Measurements from ENCODE around the gene DNAH3. TPM values are rescaled to one million over a fixed set of nuclear protein-coding genes. Genes with fewer than 3 reads are reported as not detected.

Gene DNAH3
- total RNA-seq, 1 experiment from 2014 or later: 0.15 TPM

DNA sequence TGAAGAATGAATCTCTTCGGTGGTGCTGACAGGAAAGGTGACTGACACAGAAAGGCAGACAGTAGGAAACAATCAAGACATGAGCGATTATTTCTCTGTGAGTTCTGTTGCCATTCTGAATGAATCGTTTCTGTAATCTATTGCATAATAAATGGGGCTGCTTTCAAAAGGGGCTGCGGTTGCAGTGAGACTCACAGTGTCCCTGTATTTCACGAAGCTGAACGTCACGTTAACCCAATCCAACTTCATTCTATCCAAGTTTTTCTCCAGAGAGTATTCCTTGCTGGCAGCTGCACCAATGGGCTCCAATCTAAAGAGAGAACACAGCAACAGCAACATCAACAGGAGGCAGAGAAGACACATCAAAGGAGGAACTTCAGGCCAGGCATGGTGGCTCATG, 75.4 kb downstream of the DNAH3 start:
- no peak overlapping the region for H3K9ac ChIP-seq (ENCODE audit: low read length)
- H3K4me2 ChIP-seq (ENCODE audit: low read length): no peak overlapping the region
- H3K79me2 ChIP-seq (ENCODE audit: insufficient read depth, low read length): no peaks in the 10 kb centered on the region
- DNase-seq (ENCODE audit: low read depth, low spot score) (no peak), ATAC-seq (no peak)
- H4K20me1 ChIP-seq (ENCODE audit: insufficient read depth): no peaks in the 10 kb centered on the region
- intact Hi-C loops (cut with micrococcal nuclease): no loop called here
- RAD21 ChIA-PET (ENCODE audit: low non-redundant PET in 1 of 2, low total read pairs in 2 of 2, uncharacterized antibody in 2 of 2, unreplicated experiment in 2 of 2): no interaction called here
- no peaks in the 10 kb centered on the region for H3K4me1 ChIP-seq (ENCODE audit: control insufficient read depth in 1 of 2, insufficient read depth in 2 of 2, low read length in 2 of 2)
- no TSS peak for BruUV-seq (replicated peaks)
- POLR2A ChIA-PET: no interaction called here
- no peaks in the 10 kb centered on the region for H3K27me3 ChIP-seq (ENCODE audit: insufficient read depth, low read length)
- no peak overlapping the region for H3K27ac ChIP-seq (ENCODE audit: low read depth, low read length)
- CTCF ChIA-PET: interaction anchor here (1.4 kb wide), 1 partner anchor 225 kb away, joined by 4 read pairs; no protein-coding TSS in a partner anchor
- no peaks in the 10 kb centered on the region for H3K9me2 ChIP-seq (ENCODE audit: insufficient read depth)
- H3K36me3 ChIP-seq (ENCODE audit: control insufficient read depth in 1 of 2, insufficient read depth in 2 of 2, low read length in 2 of 2): no peaks in the 10 kb centered on the region
- H2AFZ ChIP-seq (ENCODE audit: low read depth, low read length, poor library complexity, severe bottlenecking): no peak overlapping the region
- no peaks in the 10 kb centered on the region for H3K9me3 ChIP-seq (ENCODE audit: control insufficient read depth in 1 of 2, insufficient read depth in 1 of 2, low read depth in 1 of 2, low read length in 2 of 2)
- TF ChIP-seq SIN3A (IDR thresholded peaks at IDR 0.05; ENCODE audit: low read depth): no peak
- TF ChIP-seq POLR2AphosphoS5 (IDR thresholded peaks at IDR 0.05; ENCODE audit: low read depth, low read length): no peak
- TF ChIP-seq, protein P1, sequence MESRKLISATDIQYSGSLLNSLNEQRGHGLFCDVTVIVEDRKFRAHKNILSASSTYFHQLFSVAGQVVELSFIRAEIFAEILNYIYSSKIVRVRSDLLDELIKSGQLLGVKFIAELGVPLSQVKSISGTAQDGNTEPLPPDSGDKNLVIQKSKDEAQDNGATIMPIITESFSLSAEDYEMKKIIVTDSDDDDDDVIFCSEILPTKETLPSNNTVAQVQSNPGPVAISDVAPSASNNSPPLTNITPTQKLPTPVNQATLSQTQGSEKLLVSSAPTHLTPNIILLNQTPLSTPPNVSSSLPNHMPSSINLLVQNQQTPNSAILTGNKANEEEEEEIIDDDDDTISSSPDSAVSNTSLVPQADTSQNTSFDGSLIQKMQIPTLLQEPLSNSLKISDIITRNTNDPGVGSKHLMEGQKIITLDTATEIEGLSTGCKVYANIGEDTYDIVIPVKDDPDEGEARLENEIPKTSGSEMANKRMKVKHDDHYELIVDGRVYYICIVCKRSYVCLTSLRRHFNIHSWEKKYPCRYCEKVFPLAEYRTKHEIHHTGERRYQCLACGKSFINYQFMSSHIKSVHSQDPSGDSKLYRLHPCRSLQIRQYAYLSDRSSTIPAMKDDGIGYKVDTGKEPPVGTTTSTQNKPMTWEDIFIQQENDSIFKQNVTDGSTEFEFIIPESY (IDR thresholded peaks at IDR 0.05; ENCODE audit: extremely low read depth, insufficient replicate concordance, low read length): no peak
- TF ChIP-seq CBX3 (IDR thresholded peaks at IDR 0.05; ENCODE audit: low read depth): no peak
- no peak for TF ChIP-seq ELF1 (IDR thresholded peaks at IDR 0.05; ENCODE audit: borderline replicate concordance, low read depth)
- TF ChIP-seq RAD21 (IDR thresholded peaks at IDR 0.05; ENCODE audit: low read depth): no peak
- no peak for TF ChIP-seq SP1 (IDR thresholded peaks at IDR 0.05; ENCODE audit: low read depth)
- TF ChIP-seq EZH2phosphoT487 (IDR thresholded peaks at IDR 0.05; ENCODE audit: borderline replicate concordance): no peak
- TF ChIP-seq, protein P2, sequence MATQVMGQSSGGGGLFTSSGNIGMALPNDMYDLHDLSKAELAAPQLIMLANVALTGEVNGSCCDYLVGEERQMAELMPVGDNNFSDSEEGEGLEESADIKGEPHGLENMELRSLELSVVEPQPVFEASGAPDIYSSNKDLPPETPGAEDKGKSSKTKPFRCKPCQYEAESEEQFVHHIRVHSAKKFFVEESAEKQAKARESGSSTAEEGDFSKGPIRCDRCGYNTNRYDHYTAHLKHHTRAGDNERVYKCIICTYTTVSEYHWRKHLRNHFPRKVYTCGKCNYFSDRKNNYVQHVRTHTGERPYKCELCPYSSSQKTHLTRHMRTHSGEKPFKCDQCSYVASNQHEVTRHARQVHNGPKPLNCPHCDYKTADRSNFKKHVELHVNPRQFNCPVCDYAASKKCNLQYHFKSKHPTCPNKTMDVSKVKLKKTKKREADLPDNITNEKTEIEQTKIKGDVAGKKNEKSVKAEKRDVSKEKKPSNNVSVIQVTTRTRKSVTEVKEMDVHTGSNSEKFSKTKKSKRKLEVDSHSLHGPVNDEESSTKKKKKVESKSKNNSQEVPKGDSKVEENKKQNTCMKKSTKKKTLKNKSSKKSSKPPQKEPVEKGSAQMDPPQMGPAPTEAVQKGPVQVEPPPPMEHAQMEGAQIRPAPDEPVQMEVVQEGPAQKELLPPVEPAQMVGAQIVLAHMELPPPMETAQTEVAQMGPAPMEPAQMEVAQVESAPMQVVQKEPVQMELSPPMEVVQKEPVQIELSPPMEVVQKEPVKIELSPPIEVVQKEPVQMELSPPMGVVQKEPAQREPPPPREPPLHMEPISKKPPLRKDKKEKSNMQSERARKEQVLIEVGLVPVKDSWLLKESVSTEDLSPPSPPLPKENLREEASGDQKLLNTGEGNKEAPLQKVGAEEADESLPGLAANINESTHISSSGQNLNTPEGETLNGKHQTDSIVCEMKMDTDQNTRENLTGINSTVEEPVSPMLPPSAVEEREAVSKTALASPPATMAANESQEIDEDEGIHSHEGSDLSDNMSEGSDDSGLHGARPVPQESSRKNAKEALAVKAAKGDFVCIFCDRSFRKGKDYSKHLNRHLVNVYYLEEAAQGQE (IDR thresholded peaks at IDR 0.05; ENCODE audit: low read depth): no peak
- TF ChIP-seq POLR2A (IDR thresholded peaks at IDR 0.05; ENCODE audit: borderline replicate concordance, extremely low read depth, insufficient read depth, insufficient read length): no peak
- TF ChIP-seq, protein P3, sequence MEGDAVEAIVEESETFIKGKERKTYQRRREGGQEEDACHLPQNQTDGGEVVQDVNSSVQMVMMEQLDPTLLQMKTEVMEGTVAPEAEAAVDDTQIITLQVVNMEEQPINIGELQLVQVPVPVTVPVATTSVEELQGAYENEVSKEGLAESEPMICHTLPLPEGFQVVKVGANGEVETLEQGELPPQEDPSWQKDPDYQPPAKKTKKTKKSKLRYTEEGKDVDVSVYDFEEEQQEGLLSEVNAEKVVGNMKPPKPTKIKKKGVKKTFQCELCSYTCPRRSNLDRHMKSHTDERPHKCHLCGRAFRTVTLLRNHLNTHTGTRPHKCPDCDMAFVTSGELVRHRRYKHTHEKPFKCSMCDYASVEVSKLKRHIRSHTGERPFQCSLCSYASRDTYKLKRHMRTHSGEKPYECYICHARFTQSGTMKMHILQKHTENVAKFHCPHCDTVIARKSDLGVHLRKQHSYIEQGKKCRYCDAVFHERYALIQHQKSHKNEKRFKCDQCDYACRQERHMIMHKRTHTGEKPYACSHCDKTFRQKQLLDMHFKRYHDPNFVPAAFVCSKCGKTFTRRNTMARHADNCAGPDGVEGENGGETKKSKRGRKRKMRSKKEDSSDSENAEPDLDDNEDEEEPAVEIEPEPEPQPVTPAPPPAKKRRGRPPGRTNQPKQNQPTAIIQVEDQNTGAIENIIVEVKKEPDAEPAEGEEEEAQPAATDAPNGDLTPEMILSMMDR (IDR thresholded peaks at IDR 0.05 in 2 of 3, conservative IDR thresholded peaks at IDR 0.05 in 1 of 3; ENCODE audit: borderline replicate concordance in 1 of 3, insufficient read depth in 1 of 3, low read depth in 2 of 3, low read length in 2 of 3): no peak
- H3K4me3 ChIP-seq (replicated peaks in 1 of 2; ENCODE audit: low read depth in 1 of 2, low read length in 2 of 2): no peak overlapping the region
